SK-N-SH treated with all-trans-retinoic acid at 6 μM for 48 hours (cell line): ENCODE results near the gene DHX58.

ENCODE experiments used
- ARNTL ChIP-seq: fragments of 450-650 bp; formaldehyde crosslinking; IDR thresholded peaks from 2 replicates; pipeline ENCODE4 v1.5.0; 2020; ENCODE audit warnings: low read depth, mild to moderate bottlenecking, moderate library complexity, borderline replicate concordance
- CREB5 ChIP-seq: fragments of 250-450 bp; sonication (Bioruptor Pico); IDR thresholded peaks from 2 replicates; pipeline ENCODE4 v1.5.1; 2020; ENCODE audit warnings: low read depth, mild to moderate bottlenecking, moderate library complexity
- CSRNP3 ChIP-seq: fragments of 250-450 bp; sonication (Bioruptor Pico); IDR thresholded peaks from 2 replicates; pipeline ENCODE4 v1.5.1; 2021; ENCODE audit warnings: mild to moderate bottlenecking, moderate library complexity
- ESRRG ChIP-seq: fragments of 250-450 bp; sonication (Bioruptor Pico); IDR thresholded peaks from 2 replicates; pipeline ENCODE4 v1.6.1; 2021; ENCODE audit warnings: mild to moderate bottlenecking
- ISL1 ChIP-seq: fragments of 250-450 bp; sonication (Bioruptor Pico); IDR thresholded peaks from 2 replicates; pipeline ENCODE4 v2.1.2; 2022; ENCODE audit warnings: mild to moderate bottlenecking, moderate library complexity
- OSR1 ChIP-seq: fragments of 250-450 bp; sonication (Bioruptor Pico); IDR thresholded peaks from 2 replicates; pipeline ENCODE4 v1.8.0; 2022; ENCODE audit warnings: moderate library complexity, mild to moderate bottlenecking, inconsistent platforms
- PATZ1 ChIP-seq: fragments of 250-450 bp; sonication (Bioruptor Pico); IDR thresholded peaks from 2 replicates; pipeline ENCODE4 v1.8.0; 2020; ENCODE audit warnings: mild to moderate bottlenecking, moderate library complexity, borderline replicate concordance
- POU6F1 ChIP-seq: fragments of 250-450 bp; sonication (Bioruptor Pico); IDR thresholded peaks from 2 replicates; pipeline ENCODE4 v1.8.0; 2021; ENCODE audit warnings: low read depth, mild to moderate bottlenecking, moderate library complexity, borderline replicate concordance
- PPARA ChIP-seq: fragments of 250-450 bp; sonication (Bioruptor Pico); IDR thresholded peaks from 2 replicates; pipeline ENCODE4 v1.5.0; 2020; ENCODE audit warnings: mild to moderate bottlenecking, borderline replicate concordance
- TSHZ2 ChIP-seq: fragments of 250-450 bp; sonication (Bioruptor Pico); IDR thresholded peaks from 2 replicates; pipeline ENCODE4 v1.5.0; 2020; ENCODE audit warnings: mild to moderate bottlenecking, moderate library complexity
- ZC3H10 ChIP-seq: fragments of 250-450 bp; sonication (Bioruptor Pico); IDR thresholded peaks from 2 replicates; pipeline ENCODE4 v1.5.1; 2021; ENCODE audit warnings: mild to moderate bottlenecking, moderate library complexity
- ZFP3 ChIP-seq: fragments of 250-450 bp; sonication (Bioruptor Pico); IDR thresholded peaks from 2 replicates; pipeline ENCODE4 v1.5.0; 2020; ENCODE audit warnings: mild to moderate bottlenecking, moderate library complexity
- ZFP30 ChIP-seq: fragments of 450-650 bp; formaldehyde crosslinking; IDR thresholded peaks from 2 replicates; pipeline ENCODE4 v1.5.0; 2022; ENCODE audit warnings: mild to moderate bottlenecking, moderate library complexity
- ZNF70 ChIP-seq: fragments of 450-650 bp; formaldehyde crosslinking; IDR thresholded peaks from 2 replicates; pipeline ENCODE4 v1.5.0; 2020; ENCODE audit warnings: mild to moderate bottlenecking, moderate library complexity

GRCh38 chr17:42061646-42062487 is 50.6 kb downstream of the DHX58 start:
- TF ChIP-seq PATZ1 (CRISPR knock-in tag): no peak
- TF ChIP-seq CREB5 (CRISPR knock-in tag): no peak
- TF ChIP-seq ZC3H10 (CRISPR knock-in tag): no peak
- TF ChIP-seq OSR1: no peak
- TF ChIP-seq PPARA (CRISPR knock-in tag): no peak
- TF ChIP-seq ZFP3 (CRISPR knock-in tag): no peak
- no peak for TF ChIP-seq ZFP30 (CRISPR knock-in tag)
- TF ChIP-seq TSHZ2: no peak
- no peak for TF ChIP-seq ZNF70 (CRISPR knock-in tag)
- TF ChIP-seq POU6F1 (CRISPR knock-in tag): no peak
- no peak for TF ChIP-seq CSRNP3
- TF ChIP-seq ARNTL: no peak
- TF ChIP-seq ISL1 (CRISPR knock-in tag): no peak
- no peak for TF ChIP-seq ESRRG
